Neural crest cell (in vitro differentiated cells): ENCODE measurements around the gene RHOB. TPM values are rescaled to one million over a fixed set of nuclear protein-coding genes. Genes with fewer than 3 reads are reported as not detected.

ENCODE experiments used
- DNase-seq: peaks from one replicate; pipeline ENCODE4 v3.0.0; 2021; ENCODE audit warnings: low read depth, mixed read lengths, low spot score
- H3K27ac Mint-ChIP-seq: one replicate; pipeline ENCODE4 v1.8.0; 2021; ENCODE audit warnings: mild to moderate bottlenecking, mixed read lengths; ENCODE audit not compliant: unreplicated experiment
- H3K27me3 Mint-ChIP-seq: 2 replicates; pipeline ENCODE4 v1.8.0; 2021; ENCODE audit warnings: low read depth, mild to moderate bottlenecking, mixed read lengths
- H3K36me3 Mint-ChIP-seq: 2 replicates; pipeline ENCODE4 v1.8.0; 2021; ENCODE audit warnings: low read depth, mild to moderate bottlenecking, mixed read lengths
- H3K4me1 Mint-ChIP-seq: 2 replicates; pipeline ENCODE4 v1.8.0; 2021; ENCODE audit warnings: mixed read lengths
- H3K4me3 Mint-ChIP-seq: one replicate; pipeline ENCODE4 v1.8.0; 2021; ENCODE audit warnings: mild to moderate bottlenecking, mixed read lengths
- H3K9me3 Mint-ChIP-seq: 2 replicates; pipeline ENCODE4 v1.8.0; 2021; ENCODE audit warnings: mixed read lengths
- total RNA-seq: library from RNA; stranded (reverse); gene quantifications from 2 replicates; pipeline ENCODE4 v1.2.1, GENCODE V29; 2021
- TF ChIP-seq, protein P1 (sequence below): fragments of 200-600 bp; sonication (generic); conservative IDR thresholded peaks from 2 replicates; pipeline ENCODE4 v1.5.0; 2021; ENCODE audit warnings: antibody characterized with exemption, mild to moderate bottlenecking

Gene RHOB
- total RNA-seq, 1 donor from 2014 or later, result 146 TPM

DNA sequence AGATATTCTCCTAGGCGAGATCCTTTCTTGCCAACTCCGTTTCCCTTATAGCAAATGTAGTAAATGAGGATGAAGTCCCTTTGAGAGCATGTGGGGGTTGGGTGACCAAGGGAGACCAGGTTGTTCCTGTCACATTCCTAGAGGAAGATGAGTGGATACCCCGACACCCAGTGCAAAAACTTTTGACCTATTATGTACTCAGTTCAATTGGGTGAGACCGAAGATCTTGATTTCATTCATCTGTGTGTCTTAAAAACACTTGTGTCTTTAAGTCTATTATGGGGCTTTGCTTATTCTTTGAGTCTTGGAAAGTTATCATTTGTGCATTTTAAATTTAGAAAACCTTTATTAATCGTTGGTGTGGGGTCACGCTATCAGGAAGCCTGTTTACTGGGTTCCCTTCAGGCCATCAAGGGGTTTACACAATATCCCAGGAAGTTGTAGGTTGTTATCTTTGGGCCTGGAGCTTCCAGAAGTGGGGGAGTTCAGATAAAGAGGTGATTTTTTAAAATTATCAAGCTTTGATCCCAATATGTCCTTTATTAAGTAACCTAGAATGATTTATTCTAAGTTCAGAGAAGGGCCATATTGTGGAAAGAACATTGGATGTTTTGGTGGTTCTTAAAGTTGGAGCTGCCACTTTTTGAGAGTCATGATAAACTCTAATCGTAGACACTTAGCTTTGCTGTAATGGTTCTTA lies 2.8 kb downstream of the RHOB start:
- Mint-ChIP-seq H3K9me3 (no peaks in the 10 kb centered on the region), H3K36me3 (peaks cover 7% of the 10 kb centered on the region), H3K27me3 (peaks cover 3% of the 10 kb centered on the region), H3K4me3 (peak overlapping the region; percentile 94), H3K4me1 (peaks cover 59% of the 10 kb centered on the region), H3K27ac (peak overlapping the region; percentile 92)
- DNase-seq, result no peak
- TF ChIP-seq, protein P1, sequence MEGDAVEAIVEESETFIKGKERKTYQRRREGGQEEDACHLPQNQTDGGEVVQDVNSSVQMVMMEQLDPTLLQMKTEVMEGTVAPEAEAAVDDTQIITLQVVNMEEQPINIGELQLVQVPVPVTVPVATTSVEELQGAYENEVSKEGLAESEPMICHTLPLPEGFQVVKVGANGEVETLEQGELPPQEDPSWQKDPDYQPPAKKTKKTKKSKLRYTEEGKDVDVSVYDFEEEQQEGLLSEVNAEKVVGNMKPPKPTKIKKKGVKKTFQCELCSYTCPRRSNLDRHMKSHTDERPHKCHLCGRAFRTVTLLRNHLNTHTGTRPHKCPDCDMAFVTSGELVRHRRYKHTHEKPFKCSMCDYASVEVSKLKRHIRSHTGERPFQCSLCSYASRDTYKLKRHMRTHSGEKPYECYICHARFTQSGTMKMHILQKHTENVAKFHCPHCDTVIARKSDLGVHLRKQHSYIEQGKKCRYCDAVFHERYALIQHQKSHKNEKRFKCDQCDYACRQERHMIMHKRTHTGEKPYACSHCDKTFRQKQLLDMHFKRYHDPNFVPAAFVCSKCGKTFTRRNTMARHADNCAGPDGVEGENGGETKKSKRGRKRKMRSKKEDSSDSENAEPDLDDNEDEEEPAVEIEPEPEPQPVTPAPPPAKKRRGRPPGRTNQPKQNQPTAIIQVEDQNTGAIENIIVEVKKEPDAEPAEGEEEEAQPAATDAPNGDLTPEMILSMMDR, result no peak

DNA sequence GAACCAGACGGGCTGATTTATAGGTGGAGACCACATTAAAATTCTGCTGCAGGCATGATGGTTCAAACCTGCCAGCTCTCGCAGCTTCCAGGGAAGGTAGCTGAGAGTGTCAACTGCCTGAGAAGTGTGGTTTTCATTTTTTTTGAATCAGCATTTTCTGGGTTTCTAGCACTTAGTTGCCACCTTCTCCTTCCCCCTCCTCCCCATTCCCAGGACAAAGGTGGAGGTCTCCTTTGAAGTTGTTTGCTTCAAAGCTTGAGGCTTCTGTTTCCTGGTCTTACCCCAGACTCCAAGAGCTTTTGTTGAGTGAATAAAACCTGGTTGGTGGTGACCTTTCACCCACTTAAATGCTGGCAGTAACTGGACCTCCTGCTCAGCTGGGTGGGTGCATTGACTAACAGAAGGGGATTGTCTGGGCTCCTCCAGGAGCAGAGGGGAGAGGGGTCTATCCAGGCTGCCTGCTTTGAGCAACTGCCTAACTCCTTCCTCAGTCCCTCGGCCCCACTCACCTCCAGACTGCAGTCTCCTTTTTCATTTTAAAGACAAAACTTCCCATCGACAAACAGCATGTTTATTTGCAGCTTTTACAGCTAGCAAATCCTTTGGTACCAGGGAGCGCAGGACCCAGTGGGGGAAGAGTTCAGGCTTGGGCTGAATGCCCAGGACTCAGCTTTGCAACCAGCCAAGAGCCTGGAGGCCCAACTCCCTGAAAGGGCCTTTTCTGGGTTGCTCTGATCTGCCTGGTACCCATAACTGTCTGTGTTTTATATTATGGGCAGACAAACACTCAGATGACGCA lies 3.5 kb downstream of the RHOB start:
- DNase-seq, result no peak
- peak overlapping the region; percentile 94 for H3K4me3 Mint-ChIP-seq

DNA sequence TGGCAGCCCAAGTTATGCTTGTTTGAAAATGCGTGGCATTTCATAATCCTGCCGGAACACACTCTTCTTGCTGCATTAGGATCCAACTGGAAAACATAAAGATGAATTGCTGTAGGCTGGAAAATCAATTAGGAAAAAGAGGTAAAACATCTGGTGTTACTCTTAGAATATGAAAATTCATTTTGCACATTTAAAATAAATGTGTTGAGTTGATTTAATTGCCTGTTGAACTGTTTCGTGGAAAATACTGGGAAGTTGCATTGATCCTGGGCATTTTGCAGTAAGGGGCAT lies 4.1 kb downstream of the RHOB start:
- Mint-ChIP-seq H3K36me3 (peaks cover 7% of the 10 kb centered on the region), H3K27ac (no peak overlapping the region), H3K9me3 (no peaks in the 10 kb centered on the region), H3K27me3 (peaks cover 3% of the 10 kb centered on the region), H3K4me1 (peaks cover 56% of the 10 kb centered on the region), H3K4me3 (peak overlapping the region; percentile 94)
- DNase-seq, result no peak
- TF ChIP-seq, protein P1, result no peak

More for the DNA sequence above, 3.5 kb downstream of the RHOB start:
- peak overlapping the region; percentile 41 for H3K27ac Mint-ChIP-seq
- TF ChIP-seq, protein P1, result no peak
- peaks cover 7% of the 10 kb centered on the region for H3K36me3 Mint-ChIP-seq
- H3K4me1 Mint-ChIP-seq, result peaks cover 55% of the 10 kb centered on the region
- H3K9me3 Mint-ChIP-seq, result no peaks in the 10 kb centered on the region
- peaks cover 3% of the 10 kb centered on the region for H3K27me3 Mint-ChIP-seq

DNA sequence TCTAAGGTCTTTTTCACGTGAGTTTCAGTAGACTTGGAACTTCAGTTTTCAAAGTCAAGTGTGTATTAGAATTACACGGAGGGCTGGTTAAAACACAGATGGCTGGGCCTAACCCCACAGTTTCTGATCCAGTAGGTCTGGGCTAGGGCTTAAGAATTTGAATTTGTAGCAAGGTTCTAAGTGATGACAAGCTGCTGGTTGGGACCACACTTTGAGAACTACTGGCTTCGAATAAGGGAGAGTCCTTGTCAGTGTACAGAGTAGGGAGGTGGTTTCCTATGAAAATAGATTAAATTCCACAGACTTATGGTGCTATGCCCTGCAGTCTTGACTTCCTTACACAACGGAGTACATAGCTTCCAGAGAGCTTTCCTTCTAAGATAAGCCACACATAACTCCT lies 4.5 kb downstream of the RHOB start:
- DNase-seq, result no peak
- Mint-ChIP-seq H3K27me3 (peaks cover 3% of the 10 kb centered on the region), H3K9me3 (no peaks in the 10 kb centered on the region), H3K4me1 (peaks cover 56% of the 10 kb centered on the region), H3K4me3 (peak overlapping the region; percentile 94), H3K27ac (no peak overlapping the region), H3K36me3 (peaks cover 7% of the 10 kb centered on the region)
- TF ChIP-seq, protein P1, result no peak

DNA sequence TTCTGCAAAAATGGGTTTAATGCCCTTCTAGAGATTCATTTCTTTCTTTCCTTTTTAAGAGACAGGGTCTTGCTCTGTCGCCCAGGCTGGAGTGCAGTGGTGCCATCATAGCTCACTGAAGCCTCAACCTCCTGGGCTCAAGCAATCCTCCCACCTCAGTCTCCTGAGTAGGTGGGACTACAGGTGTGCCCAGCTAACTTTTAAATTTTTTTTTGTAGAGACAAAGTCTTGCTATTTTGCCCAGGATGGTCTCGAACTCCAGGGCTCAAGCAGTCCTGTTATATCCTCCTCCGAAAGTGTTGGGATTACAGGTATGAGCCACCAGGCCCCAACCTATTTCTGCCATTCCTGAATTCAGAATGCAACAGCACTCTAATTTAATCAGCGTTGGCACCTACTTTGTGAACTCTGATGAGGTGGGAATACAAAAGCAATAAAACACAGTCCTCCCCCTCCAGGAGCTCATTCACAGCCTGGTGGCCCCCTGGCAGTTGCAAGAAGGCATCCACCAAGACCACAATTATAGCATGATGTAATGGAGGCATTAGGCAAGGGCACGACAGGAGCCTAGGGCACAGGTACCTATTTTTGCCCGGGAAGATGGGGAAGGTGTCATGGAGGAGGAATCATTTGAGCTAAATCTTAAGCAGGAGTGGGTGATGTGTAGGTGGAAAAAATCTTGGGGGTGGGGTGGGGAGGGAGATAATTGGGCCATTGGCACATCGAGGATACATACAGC lies 5.1 kb downstream of the RHOB start:
- H3K27me3 Mint-ChIP-seq, result peaks cover under 1% of the 10 kb centered on the region
- TF ChIP-seq, protein P1, result no peak

More for the DNA sequence above, 5.1 kb downstream of the RHOB start:
- Mint-ChIP-seq H3K4me3 (peak overlapping the region; percentile 94), H3K9me3 (no peaks in the 10 kb centered on the region), H3K36me3 (peaks cover 7% of the 10 kb centered on the region), H3K4me1 (peaks cover 56% of the 10 kb centered on the region), H3K27ac (peak overlapping the region; percentile 37)
- no peak for DNase-seq
